HG03342 (cell line): Measurements from ENCODE around the gene FOXF2.

ENCODE experiments used
- ATAC-seq: cut with Tn5 transposase; IDR thresholded peaks from one replicate; pipeline ENCODE4 v1.9.1; 2021; ENCODE audit warnings: mild to moderate bottlenecking, moderate library complexity; ENCODE audit not compliant: unreplicated experiment

The FOXF2 gene

GRCh38 chr6:1390133-1390945, 963 bp downstream of the FOXF2 start:
- no peak for ATAC-seq

- no peak for ATAC-seq
These were observed 1.8 kb downstream of the FOXF2 start for GRCh38 chr6:1390946-1391799.

GRCh38 chr6:1391800-1392309, 2.5 kb downstream of the FOXF2 start:
- no peak for ATAC-seq

GRCh38 chr6:1392813-1393640, 3.7 kb downstream of the FOXF2 start:
- no peak for ATAC-seq

- no peak for ATAC-seq
These were observed 4.4 kb downstream of the FOXF2 start for GRCh38 chr6:1393641-1394283.

- no peak for ATAC-seq
These were observed 5.4 kb downstream of the FOXF2 start for GRCh38 chr6:1394514-1395463.

- ATAC-seq: no peak
These were observed 6.1 kb downstream of the FOXF2 start for GRCh38 chr6:1395506-1395905.

- no peak for ATAC-seq
These were observed 6.8 kb downstream of the FOXF2 start for GRCh38 chr6:1395941-1396908.

GRCh38 chr6:1396952-1397868, 7.8 kb downstream of the FOXF2 start:
- ATAC-seq: no peak

GRCh38 chr6:1399085-1399780, 9.9 kb downstream of the FOXF2 start:
- ATAC-seq: no peak

GRCh38 chr6:1400126-1400850, 10.9 kb downstream of the FOXF2 start:
- ATAC-seq: no peak

GRCh38 chr6:1402369-1402768, 13.0 kb downstream of the FOXF2 start:
- ATAC-seq: no peak

GRCh38 chr6:1402868-1403267, 13.5 kb downstream of the FOXF2 start:
- no peak for ATAC-seq

- ATAC-seq: no peak
These were observed 14.7 kb downstream of the FOXF2 start for GRCh38 chr6:1403851-1404712.

- ATAC-seq: no peak
These were observed 15.3 kb downstream of the FOXF2 start for GRCh38 chr6:1404713-1405098.
